Endodermal cell (in vitro differentiated cells): ENCODE data around the gene STUB1. TPM values are rescaled to one million over a fixed set of nuclear protein-coding genes. Genes with fewer than 3 reads are reported as not detected.

Experiments
- DNase-seq: peaks from one replicate; pipeline ENCODE4 v3.0.0-alpha.2; 2017
- H3K27ac ChIP-seq: 2 replicates; pipeline ENCODE4 v1.5.1; 2013; ENCODE audit warnings: mild to moderate bottlenecking, low read depth, low read length, moderate library complexity
- H3K27me3 ChIP-seq: 2 replicates; pipeline ENCODE4 v1.6.1; 2013; ENCODE audit warnings: mild to moderate bottlenecking, low read length, moderate library complexity; ENCODE audit not compliant: insufficient read depth, control insufficient read depth, poor library complexity, severe bottlenecking
- H3K36me3 ChIP-seq: 2 replicates; pipeline ENCODE4 v1.7.0; 2013; ENCODE audit warnings: mild to moderate bottlenecking, low read length, moderate library complexity; ENCODE audit not compliant: control insufficient read depth, insufficient read depth
- H3K4me1 ChIP-seq: one replicate; pipeline ENCODE4 v1.7.0; 2013; ENCODE audit warnings: low read length; ENCODE audit not compliant: control insufficient read depth, insufficient read depth
- H3K4me3 ChIP-seq: 2 replicates; pipeline ENCODE4 v1.5.1; 2013; ENCODE audit warnings: mild to moderate bottlenecking, low read length, moderate library complexity
- H3K9ac ChIP-seq: 2 replicates; pipeline ENCODE4 v1.6.1; 2013; ENCODE audit warnings: mild to moderate bottlenecking, low read length, moderate library complexity; ENCODE audit not compliant: poor library complexity, severe bottlenecking; ENCODE audit errors: extremely low read depth
- H3K9me3 ChIP-seq: 2 replicates; pipeline ENCODE4 v1.6.1; 2013; ENCODE audit warnings: mild to moderate bottlenecking, low read length, moderate library complexity; ENCODE audit not compliant: control insufficient read depth
- H3K27ac Mint-ChIP-seq: 2 replicates; pipeline ENCODE4 v1.8.0; 2020; ENCODE audit warnings: mixed read lengths
- H3K27me3 Mint-ChIP-seq: 2 replicates; pipeline ENCODE4 v1.8.0; 2021; ENCODE audit warnings: mild to moderate bottlenecking, mixed read lengths; ENCODE audit not compliant: insufficient read depth
- H3K36me3 Mint-ChIP-seq: 2 replicates; pipeline ENCODE4 v1.8.0; 2020; ENCODE audit warnings: low read depth, mixed read lengths
- H3K4me1 Mint-ChIP-seq: 2 replicates; pipeline ENCODE4 v1.8.0; 2020; ENCODE audit warnings: mixed read lengths
- H3K4me3 Mint-ChIP-seq: 2 replicates; pipeline ENCODE4 v1.8.0; 2020; ENCODE audit warnings: mild to moderate bottlenecking, moderate library complexity, mixed read lengths
- H3K9me3 Mint-ChIP-seq: 2 replicates; pipeline ENCODE4 v1.8.0; 2020; ENCODE audit warnings: mild to moderate bottlenecking, mixed read lengths
- CTCF ChIP-seq: fragments of 200-600 bp; sonication (generic); conservative IDR thresholded peaks from 2 replicates; pipeline ENCODE4 v1.5.0; 2021; ENCODE audit warnings: antibody characterized with exemption, mild to moderate bottlenecking
- WGBS, 2 experiments: methylation state at CpG; one replicate each; pipeline versions ENCODE4 v1.1.5 to v1.1.7; 2013; ENCODE audit warnings: missing lambda C conversion rate in 2 of 2, mixed read lengths in 1 of 2; ENCODE audit not compliant: insufficient coverage in 1 of 2, insufficient read length in 1 of 2; 5-methylcytosine and 5-hydroxymethylcytosine counted together
- total RNA-seq, 2 donors: library from RNA; stranded (reverse); fragmentation: NEBNext Ultra II Directional in 1 of 2; extraction: Animal tissue kit (Norgen Biotek cat#: 25700) in 1 of 2; gene quantifications; 2 replicates in 1 of 2; 3 replicates in 1 of 2; pipeline ENCODE4 v1.2.1, GENCODE V29; 2021

The STUB1 gene
- total RNA-seq, 2 donors from 2014 or later = 105 to 124 TPM

GRCh38 chr16:717450-718245, 37.4 kb downstream of the STUB1 start:
- Histone ChIP-seq H3K4me3 (no peak overlapping the region), H3K9ac (no peak overlapping the region), H3K36me3 (no peaks in the 10 kb centered on the region), H3K27me3 (peaks cover 21% of the 10 kb centered on the region), H3K4me1 (peaks cover 8% of the 10 kb centered on the region), H3K9me3 (no peaks in the 10 kb centered on the region), H3K27ac (no peak overlapping the region)
- no peak for DNase-seq
- no peaks in the 10 kb centered on the region for H3K9me3 Mint-ChIP-seq
- H3K4me1 Mint-ChIP-seq = peaks cover 9% of the 10 kb centered on the region
- no peak overlapping the region for H3K27ac Mint-ChIP-seq
- H3K27me3 Mint-ChIP-seq = peaks cover 20% of the 10 kb centered on the region
- 79 to 83% methylated on average over 23 to 32 of the region's 32 CpGs for WGBS, 2 experiments
- no peak overlapping the region for H3K4me3 Mint-ChIP-seq
- no peaks in the 10 kb centered on the region for H3K36me3 Mint-ChIP-seq
- no peak for TF ChIP-seq CTCF

GRCh38 chr16:718389-718788, 38.2 kb downstream of the STUB1 start:
- 88 to 90% methylated on average over 6 to 9 of the region's 9 CpGs for WGBS, 2 experiments
- Mint-ChIP-seq H3K36me3 (no peaks in the 10 kb centered on the region), H3K4me3 (no peak overlapping the region), H3K27ac (no peak overlapping the region), H3K9me3 (no peaks in the 10 kb centered on the region), H3K4me1 (peaks cover 9% of the 10 kb centered on the region), H3K27me3 (peaks cover 16% of the 10 kb centered on the region)
- DNase-seq = no peak
- no peak for TF ChIP-seq CTCF
- no peaks in the 10 kb centered on the region for H3K36me3 ChIP-seq
- no peak overlapping the region for H3K9ac ChIP-seq
- H3K9me3 ChIP-seq = no peaks in the 10 kb centered on the region
- peaks cover 20% of the 10 kb centered on the region for H3K27me3 ChIP-seq
- H3K4me1 ChIP-seq = peaks cover 8% of the 10 kb centered on the region
- no peak overlapping the region for H3K4me3 ChIP-seq
- H3K27ac ChIP-seq = no peak overlapping the region

DNA sequence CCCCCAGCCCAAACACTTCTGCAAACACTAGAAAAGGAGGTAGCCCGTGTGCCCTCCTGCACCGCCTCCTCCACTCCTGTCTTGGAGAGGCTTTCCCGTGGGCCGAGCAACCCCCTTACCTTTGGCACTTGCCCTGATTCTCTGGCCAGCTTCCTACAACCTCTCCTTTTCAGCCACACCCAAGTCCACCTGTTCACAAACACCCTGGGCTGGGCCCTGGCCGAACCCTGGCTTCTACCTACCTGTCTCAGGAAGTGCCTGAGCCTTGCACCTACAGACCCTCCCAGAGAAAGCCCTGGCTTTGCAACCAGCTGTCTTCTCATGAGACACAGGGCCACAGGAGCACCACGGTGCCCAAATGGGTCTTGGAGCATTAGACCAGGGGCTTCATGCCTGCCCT, 38.7 kb downstream of the STUB1 start:
- no peak for TF ChIP-seq CTCF
- Histone ChIP-seq H3K4me3 (no peak overlapping the region), H3K4me1 (peaks cover 8% of the 10 kb centered on the region), H3K9ac (no peak overlapping the region), H3K9me3 (no peaks in the 10 kb centered on the region), H3K36me3 (no peaks in the 10 kb centered on the region), H3K27me3 (peaks cover 15% of the 10 kb centered on the region), H3K27ac (no peak overlapping the region)
- peaks cover 9% of the 10 kb centered on the region for H3K4me1 Mint-ChIP-seq
- no peaks in the 10 kb centered on the region for H3K9me3 Mint-ChIP-seq
- no peak overlapping the region for H3K27ac Mint-ChIP-seq
- H3K27me3 Mint-ChIP-seq = peaks cover 12% of the 10 kb centered on the region
- peak overlapping the region; percentile 67 for H3K4me3 Mint-ChIP-seq
- DNase-seq = no peak
- 80 to 88% methylated on average over 1 to 6 of the region's 6 CpGs for WGBS, 2 experiments
- H3K36me3 Mint-ChIP-seq = no peaks in the 10 kb centered on the region
